ENCODE results near the gene MRPL57.
"Not testable (repeated sequence)": the region's sequence is repeated elsewhere in the genome, so short reads cannot be mapped to it uniquely, and the experiment has no call there.

MRPL57 gene

GRCh38 chr13:21194756-21195155 lies 18.3 kb downstream of the MRPL57 start:
- DNase-seq (ENCODE audit: low read depth in 2 of 2), result not testable (repeated sequence)

DNA sequence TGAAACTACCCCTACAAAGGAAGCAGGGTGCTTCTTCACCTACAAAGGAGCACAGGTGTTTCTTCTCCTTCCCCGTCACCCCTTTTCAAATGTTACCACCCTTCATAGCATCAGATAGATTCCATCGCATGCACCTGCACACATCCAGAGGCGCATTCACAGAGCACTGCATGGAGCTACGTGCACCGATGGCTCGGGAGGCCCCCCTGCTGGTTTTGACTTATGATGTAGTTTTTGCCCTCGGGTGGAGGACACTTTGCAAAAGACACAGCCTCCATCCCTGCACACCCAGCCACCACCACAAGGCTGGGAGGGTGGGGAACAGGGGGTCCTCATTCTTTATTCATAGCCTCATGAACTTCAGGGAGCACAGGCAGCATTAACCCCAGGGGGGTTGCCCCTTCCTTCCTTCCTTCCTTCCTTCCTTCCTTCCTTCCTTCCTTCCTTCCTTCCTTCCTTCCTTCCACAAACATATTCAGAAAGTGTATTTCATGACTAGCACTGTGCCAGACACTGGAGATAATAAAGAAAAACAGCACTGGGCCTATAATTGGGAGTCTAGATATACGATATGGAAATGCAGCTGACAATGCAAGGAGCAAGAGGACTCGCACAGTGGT lies 21.3 kb downstream of the MRPL57 start:
- DNase-seq (ENCODE audit: low read depth in 2 of 2), result not testable (repeated sequence)

DNA sequence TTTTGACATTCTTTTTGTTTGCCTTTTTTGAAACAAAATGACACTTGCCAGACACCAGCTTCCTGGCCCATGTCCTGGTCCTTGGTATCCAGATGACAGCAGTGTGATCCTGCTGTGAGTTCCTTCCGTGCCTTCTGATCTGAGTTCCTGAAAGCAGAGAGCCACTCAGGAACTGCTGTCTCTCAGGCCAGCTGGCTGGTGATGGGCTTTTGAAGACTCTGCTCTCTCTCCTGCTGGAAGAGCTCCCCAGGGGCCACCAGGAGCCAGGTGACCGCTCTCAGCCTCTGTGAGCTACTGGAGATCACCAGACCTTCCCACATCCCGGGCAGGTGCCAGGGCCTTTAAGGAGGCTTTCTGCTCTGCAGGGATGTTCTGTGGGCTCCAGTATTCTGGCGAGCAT lies 21.9 kb downstream of the MRPL57 start:
- DNase-seq (ENCODE audit: low read depth in 2 of 2), result not testable (repeated sequence)

DNA sequence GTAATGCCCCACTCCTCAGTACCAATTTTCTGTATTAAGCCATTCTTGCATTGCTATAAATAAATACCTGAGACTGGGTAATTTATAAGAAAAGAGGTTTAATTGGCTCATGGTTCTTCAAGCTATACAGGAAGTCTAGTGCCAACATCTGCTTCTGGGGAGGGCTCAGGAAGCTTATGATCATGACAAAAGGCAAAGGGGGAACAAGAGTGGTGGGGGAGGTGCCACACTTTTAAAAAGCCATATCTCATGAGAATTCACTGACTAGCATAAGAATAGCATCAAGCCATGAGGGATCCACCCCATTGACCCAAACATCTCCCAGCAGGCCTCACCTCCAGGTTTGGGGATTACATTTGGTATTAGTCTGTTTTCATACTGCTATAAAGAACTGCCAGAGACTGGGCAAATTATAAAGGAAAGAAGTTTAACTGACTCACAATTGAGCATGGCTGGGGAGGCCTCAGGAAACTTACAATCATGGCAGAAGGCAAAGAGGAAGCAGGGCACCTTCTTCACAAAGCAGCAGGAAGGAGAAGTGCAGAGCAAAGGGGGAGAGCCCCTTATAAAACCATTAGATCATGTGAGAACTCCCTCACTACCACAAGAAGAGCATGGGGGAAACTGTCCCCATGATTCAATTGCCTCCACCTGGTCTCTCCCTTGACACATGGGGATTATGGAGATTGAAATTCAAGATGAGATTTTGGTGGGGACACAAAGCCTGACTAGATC lies 25.2 kb downstream of the MRPL57 start:
- not testable (repeated sequence) for DNase-seq (ENCODE audit: low read depth in 2 of 2)

DNA sequence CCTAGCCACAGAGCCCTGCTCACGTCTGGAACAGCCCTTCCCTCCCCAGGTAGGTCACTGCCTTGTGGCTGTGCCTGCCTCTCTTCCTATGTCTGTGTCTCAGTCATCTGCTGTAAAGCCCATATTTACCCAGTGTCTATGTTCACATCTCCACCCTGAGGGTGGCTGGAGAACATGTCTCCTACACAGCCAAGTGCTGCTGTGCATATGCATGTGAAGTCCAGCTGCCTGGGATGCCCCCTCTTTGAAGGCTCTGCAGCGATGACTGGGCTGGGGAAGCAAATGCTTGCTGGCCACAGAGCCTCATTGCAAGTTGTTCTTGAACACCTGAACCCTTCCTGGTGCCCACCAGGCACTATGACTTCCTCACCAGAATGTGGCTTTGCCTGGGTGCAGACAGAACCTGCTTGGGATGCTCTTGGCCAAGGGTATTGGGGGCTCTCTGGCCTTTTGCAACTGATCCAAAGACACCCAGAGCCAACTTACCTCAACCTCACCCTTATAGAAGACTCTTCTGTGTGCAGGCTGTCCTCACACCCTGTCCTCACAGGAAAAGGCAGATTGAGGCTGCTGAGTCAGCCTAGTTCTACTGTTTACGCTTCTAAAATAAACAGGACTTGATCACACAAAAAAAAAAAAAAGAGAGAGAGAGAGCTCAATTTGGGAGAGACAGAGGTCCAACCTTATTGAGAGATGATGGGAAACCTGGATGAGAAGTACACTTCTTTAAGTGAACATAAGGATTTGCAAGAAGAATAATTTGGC lies 26.5 kb downstream of the MRPL57 start:
- no peak for DNase-seq (ENCODE audit: low read depth in 2 of 2)

DNA sequence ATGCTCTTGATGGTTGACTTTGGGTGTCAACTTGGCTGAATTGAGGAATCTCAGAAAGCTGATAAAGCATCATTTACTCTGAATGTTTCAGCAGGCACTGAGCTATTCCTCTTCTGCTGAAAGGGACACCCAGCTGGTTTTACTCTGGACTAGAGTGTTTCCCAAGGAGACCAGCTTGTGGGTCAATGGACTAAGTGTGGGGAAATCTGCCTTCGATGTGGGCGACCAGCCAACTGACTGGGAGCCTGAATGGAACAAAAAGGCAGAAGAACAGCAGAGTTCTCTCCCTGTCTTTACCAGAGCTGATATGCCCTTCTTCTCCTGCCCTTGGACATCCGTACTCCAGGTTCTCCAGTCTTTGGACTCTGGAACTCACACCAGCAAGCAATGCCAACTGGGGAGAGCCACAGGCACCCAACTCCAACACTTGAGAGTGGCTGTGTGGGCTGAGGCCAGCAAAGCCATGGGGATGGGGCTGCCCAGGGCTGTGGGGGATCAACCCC lies 32.2 kb downstream of the MRPL57 start:
- DNase-seq (ENCODE audit: low read depth in 2 of 2), result no peak

DNA sequence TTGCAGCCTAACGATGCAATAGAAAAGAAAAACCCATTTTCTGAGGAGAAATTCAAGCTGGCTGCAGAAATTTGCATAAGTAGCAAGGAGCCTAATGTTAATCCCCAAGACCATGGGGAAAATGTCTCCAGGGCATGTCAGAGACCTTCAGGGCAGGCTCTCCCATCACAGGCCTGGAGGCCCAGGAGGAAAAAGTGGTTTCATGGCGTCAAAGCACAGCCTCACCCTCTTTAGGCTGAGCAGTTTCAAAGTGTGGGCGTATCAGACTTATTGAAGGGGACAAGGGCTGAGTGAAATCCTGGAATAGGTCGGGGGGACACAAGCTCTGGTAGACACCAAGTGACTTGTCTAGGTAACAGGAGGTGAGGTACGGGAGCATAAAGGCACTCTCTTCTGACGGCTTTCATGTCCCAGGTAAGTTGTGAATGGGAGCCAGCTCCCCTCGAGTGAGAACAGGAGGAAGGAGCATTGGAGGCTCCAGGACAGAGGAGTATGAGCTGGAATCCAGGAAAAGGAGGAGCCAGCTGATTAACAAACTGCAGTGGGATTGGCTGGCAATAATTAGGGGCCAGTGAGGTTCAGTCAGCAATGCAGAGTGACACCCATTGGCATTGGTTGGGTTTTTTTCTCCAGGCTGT lies 35.8 kb downstream of the MRPL57 start:
- no peak for DNase-seq (ENCODE audit: low read depth in 2 of 2)

- DNase-seq (ENCODE audit: low read depth in 2 of 2), result not testable (repeated sequence)
Measured at GRCh38 chr13:21215419-21215818, 39.0 kb downstream of the MRPL57 start.

GRCh38 chr13:21216332-21216731 lies 39.9 kb downstream of the MRPL57 start:
- DNase-seq (ENCODE audit: low read depth in 2 of 2), result no peak

DNA sequence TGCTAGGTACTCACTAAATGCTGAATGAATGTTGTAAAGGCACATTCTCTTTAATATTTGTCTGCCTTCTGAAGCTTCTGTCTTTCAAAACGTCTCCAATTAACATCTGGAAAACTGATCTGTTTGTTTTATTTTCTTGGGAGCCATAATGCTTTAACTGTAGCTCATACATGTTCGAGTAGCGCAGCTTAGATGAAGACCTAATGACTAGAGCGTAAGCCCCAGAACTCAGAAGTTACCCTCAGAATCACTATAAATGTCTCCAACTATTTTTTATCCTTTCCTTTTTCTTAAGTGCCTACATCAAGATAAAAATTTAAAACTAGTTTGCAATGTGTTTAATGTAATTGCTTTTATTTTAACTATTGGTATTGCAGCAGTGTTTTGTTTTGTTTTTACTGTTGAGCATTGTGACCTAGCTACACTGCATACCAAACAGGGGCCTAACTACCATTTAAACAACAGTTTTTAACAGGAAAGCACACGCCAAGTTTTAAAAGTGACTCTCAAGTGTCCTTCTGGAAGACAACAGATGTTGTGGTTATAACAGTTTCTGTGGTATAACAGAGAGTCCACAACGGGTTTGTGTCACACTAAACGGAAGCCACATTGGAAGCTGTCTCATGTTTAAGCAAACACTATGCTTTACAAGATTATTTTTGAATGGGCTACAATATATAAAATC lies 42.0 kb downstream of the MRPL57 start:
- DNase-seq (ENCODE audit: low read depth in 2 of 2), result no peak

DNA sequence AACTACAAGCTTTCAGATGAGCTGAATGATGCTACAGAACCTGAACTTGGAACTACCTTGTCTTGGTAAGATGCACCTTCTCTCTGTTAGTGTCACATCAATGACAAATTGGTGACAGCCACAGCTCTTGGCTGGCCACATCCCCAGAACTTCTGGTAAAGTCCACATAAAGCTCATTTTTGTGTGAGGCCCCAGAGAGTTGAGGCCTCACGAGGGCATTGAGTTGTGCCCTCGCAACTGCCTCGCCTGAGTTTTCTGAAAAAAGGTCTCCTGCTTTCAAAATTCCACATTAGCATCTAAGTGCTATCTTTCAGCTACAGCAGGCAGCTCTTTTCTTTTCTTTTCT lies 42.6 kb downstream of the MRPL57 start:
- no peak for DNase-seq (ENCODE audit: low read depth in 2 of 2)

DNA sequence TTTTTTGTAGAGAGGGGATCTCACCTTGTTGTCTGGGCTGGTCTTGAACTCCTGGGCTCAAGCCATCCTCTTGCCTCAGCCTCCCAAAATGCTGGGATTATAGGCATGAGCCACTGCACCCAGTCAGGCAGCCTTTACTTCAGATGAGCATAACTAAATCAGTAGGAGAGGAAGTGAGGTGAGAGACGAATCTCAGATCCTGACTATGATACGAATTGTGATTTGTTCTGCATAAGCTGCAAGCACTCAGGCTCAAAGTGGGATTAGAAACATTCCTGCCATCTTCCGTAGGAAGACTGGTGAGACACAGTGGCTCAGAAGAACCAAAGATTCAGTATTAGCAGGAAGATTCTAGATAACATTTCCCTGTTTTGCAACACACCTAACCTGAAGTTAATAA lies 43.3 kb downstream of the MRPL57 start:
- not testable (repeated sequence) for DNase-seq (ENCODE audit: low read depth in 2 of 2)

DNA sequence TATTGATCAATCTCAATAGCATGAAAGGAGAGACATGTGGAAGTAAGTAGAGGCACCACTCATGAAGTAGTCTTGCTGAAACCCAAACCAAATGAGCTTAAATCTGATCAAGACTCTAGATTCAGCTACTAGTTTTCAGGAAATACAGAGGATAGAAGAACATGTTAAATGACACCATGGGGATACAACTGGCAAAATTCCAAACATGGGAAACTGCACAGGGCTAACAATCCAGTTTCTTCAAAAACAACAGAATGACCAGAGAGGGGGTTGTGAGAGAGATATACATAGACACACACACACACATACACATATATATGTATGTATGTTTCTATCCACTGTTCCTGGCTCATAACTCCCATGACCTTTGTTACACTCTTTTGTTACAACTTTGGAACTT lies 44.8 kb downstream of the MRPL57 start:
- no peak for DNase-seq (ENCODE audit: low read depth in 2 of 2)

DNA sequence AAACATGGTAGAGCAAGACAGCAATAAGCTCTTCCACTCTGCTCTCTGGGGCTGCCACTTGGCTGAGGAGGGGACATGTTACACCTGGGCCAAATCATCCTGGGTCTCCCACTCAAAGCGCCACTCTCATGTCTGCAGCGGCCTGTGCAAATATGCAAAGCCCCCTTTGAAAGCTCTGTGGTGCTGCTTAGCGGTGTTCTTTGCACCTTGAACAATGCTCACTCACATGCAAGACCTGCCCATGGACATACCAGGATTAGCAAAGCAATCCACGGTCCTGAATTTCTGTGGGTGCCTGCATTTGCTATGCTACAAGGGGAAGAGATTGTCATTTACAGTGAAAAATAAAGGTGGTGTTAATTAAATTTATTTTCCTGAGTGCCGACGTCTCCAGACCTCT lies 48.6 kb downstream of the MRPL57 start:
- no peak for DNase-seq (ENCODE audit: low read depth in 2 of 2)

GRCh38 chr13:21225841-21226581 lies 49.6 kb downstream of the MRPL57 start:
- no peak for DNase-seq (ENCODE audit: low read depth in 2 of 2)

DNA sequence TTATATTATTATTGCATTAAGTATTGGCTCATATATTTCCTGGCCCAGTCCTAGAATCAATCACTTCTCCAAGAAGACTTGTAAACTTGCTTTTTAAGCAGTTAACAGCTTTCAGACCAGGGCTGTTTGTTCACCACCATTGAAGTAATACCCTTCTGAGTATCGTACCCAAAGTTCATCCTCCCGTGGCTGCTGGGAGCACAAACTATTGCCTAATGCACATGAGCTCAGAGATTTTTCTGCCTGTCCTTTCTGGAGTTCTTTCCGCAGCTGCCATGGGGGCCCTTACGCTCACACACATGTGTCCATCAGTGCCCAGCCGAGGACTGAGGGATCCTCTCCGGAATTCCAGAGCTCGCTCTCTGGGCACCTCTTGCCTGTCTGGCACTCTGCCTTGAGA lies 51.5 kb downstream of the MRPL57 start:
- DNase-seq (ENCODE audit: low read depth in 2 of 2), result no peak
